A172 (cell line): Measurements from ENCODE around the gene GABRG3. TPM values are rescaled to one million over a fixed set of nuclear protein-coding genes. Genes with fewer than 3 reads are reported as not detected.

Experiments used
- DNase-seq: peaks from one replicate; pipeline ENCODE4 v3.0.0-alpha.2; 2015; ENCODE audit warnings: low spot score
- total RNA-seq: library from RNA; depleted of rRNA; stranded (reverse); fragments of >200 nt; shearing (Covaris generic); gene quantifications from 2 replicates; pipeline ENCODE4 v1.2.3, GENCODE V29; 2014

The GABRG3 gene
- total RNA-seq, 1 experiment from 2014 or later = not detected

DNA sequence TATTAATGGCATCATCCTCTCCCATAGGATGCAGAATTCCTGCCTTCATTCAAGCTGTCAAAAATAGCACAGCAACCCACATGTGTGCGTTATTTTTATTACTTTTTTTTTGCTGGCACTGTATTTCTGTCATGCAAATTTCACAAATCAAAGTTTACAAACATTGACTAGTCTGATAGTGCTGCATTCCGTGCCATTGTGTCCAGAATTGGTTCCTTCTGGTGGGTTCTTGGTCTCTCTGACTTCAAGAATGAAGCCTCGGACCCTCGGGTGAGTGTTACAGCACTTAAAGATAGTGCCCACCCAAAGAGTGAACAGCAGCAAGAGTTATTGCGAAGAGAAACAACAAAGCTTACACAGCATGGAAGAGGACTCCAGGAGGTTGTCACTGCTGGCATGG, 490.2 kb downstream of the GABRG3 start:
- DNase-seq = no peak

- DNase-seq = no peak
These were observed 492.6 kb downstream of the GABRG3 start for GRCh38 chr15:27463525-27464088.

DNA sequence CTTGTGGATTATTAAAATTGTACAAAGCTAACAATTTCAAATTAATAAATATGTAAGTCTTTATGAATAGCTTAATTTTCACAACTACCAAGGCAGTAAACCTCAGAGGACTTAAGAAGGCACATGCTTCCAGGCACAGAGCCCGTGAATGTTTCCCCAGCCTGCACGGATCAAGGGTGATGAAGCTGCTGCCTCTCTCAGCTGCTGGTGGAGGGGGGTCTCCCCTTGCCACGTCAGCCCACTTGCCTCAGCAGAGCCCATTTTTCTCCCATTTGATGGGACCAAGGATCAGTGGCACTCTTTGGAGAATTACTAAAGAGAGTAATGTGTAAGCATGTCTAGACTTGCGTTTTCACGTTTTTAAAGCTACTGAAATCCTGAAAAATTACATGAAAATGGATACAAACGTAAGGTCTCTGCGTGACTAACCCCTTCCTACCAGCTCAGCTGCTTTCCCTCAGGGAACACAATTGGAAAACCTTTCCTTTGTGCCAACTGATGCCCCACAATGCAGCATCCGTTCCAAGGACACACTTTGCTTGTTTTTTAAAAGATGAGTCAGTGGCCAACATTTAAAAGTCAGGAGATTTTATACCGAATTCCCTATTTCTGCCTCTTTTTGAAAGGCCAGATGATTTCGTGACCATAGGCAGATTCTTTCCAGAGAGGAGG, 494.1 kb downstream of the GABRG3 start:
- DNase-seq = no peak

- no peak for DNase-seq
These were observed 495.8 kb downstream of the GABRG3 start for GRCh38 chr15:27466758-27467157.

- no peak for DNase-seq
These were observed 497.2 kb downstream of the GABRG3 start for GRCh38 chr15:27468151-27468591.

GRCh38 chr15:27473845-27474244, 502.9 kb downstream of the GABRG3 start:
- DNase-seq = no peak

DNA sequence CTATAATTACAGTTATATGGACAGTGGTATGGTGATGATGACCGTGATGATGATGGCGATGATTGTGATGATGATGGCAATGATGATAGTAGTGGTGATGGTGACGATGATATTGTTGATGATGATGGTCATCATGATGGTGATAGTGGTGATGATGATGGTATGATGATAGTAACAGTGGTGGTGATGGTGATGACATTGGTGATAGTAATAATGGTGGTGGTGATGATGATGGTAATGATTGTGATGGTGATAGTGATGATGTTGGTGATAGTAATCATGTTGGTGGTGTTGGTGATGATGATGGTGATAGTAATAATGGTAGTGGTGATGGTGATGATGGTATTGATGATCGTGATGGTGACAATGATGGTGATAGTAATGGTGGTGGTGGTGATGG, 504.4 kb downstream of the GABRG3 start:
- no peak for DNase-seq

GRCh38 chr15:27479296-27480140, 508.5 kb downstream of the GABRG3 start:
- no peak for DNase-seq

GRCh38 chr15:27480141-27480530, 509.2 kb downstream of the GABRG3 start:
- DNase-seq = no peak

- no peak for DNase-seq
These were observed 509.7 kb downstream of the GABRG3 start for GRCh38 chr15:27480642-27481041.

GRCh38 chr15:27481768-27482167, 510.8 kb downstream of the GABRG3 start:
- DNase-seq = no peak

DNA sequence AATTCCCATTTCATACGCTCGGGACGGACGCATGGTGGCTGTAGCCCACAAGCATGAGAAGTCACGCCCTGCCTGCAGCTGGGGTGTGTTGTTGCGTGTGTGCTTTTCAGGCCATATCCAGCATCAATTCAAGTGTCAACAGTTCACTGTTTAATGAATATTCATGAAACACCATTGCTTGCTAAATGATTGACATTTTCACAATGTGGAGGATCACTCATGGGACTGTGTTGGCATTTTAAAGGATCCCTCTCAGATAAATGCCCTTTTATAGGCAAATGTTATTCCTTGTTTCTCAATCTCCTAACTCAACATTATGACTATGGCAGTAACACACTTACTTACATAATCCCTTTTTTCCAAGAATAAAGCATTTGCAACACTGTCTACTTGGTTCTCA, 511.3 kb downstream of the GABRG3 start:
- no peak for DNase-seq

- no peak for DNase-seq
These were observed 512.1 kb downstream of the GABRG3 start for GRCh38 chr15:27483124-27483523.

- no peak for DNase-seq
These were observed 514.3 kb downstream of the GABRG3 start for GRCh38 chr15:27485265-27485664.

GRCh38 chr15:27486051-27486450, 515.1 kb downstream of the GABRG3 start:
- DNase-seq = no peak

- DNase-seq = no peak
These were observed 516.0 kb downstream of the GABRG3 start for GRCh38 chr15:27486683-27487647.

DNA sequence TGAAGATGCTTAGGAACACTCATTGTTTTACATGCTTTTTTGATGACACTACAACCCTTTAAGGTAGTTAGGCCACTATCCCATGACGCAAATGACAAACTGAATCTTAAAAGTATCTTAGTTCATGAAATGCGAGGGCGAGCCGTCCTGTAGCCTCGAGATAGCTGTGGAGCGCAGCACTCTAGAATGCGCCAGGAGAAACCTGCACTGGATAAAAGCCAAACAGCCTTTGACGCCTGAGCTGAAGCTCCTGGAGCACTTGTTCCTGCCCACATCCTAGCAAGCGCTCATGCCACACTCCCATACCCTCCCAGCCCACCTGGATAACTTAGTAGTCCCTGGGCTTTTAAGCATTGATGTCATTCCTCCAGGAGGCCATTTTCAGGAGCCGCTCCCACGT, 516.9 kb downstream of the GABRG3 start:
- no peak for DNase-seq

GRCh38 chr15:27490867-27491595, 520.0 kb downstream of the GABRG3 start:
- DNase-seq = no peak

DNA sequence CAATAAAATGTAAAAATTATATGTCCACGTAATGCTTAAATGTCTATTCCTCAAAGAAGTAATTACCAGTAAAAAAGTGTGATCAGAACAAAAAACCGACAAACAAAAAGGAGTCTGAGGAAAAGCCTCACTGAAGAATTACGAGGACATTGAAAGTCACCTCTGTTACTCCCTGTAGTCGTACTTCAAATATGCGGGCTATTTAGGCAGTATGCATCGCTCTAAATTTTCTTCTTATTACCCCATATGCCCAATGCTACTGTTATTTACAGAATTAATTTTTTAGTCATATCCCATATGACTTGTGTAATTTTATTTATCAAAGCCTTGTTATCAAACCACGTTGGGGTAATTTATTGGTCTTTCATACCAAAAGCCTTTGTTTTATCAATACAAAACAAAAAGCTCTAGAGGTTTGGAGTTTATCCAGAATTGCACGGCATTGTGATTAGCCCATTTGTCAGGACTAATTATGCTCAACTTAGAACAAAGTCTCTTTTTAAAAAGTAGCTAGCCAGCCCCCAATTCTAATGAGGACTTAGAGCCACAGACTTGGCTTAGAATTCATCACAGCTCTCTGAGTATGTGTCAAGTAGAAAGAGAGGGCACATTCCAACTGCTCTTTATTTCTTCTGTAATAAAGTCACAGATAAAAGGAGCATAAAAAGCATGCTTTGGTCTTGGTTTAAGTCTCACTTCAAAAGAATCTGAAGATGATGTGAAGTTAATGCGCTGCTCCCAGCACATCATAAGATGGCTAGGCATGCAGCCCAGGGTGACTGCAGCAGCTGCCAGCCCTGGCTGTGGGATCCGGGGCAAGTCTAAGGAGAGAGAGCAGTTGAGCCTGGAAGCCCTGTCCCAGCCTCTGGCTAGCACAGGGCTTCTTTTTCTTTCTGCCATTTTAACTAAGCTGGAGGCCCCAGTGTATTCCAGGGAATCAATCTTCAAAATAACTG, 521.0 kb downstream of the GABRG3 start:
- DNase-seq = no peak

GRCh38 chr15:27495963-27496459, 525.0 kb downstream of the GABRG3 start:
- no peak for DNase-seq
